HG03460 (cell line): ENCODE measurements around the gene ABI1.

Experiments used
- ATAC-seq: cut with Tn5 transposase; IDR thresholded peaks from one replicate; pipeline ENCODE4 v1.9.1; 2021; ENCODE audit not compliant: unreplicated experiment

The ABI1 gene

GRCh38 chr10:26855186-26855585 lies 5.6 kb downstream of the ABI1 start:
- no peak for ATAC-seq

- no peak for ATAC-seq
Observed at GRCh38 chr10:26854524-26854923, 6.2 kb downstream of the ABI1 start.

GRCh38 chr10:26844396-26844975 lies 16.3 kb downstream of the ABI1 start:
- ATAC-seq = no peak

DNA sequence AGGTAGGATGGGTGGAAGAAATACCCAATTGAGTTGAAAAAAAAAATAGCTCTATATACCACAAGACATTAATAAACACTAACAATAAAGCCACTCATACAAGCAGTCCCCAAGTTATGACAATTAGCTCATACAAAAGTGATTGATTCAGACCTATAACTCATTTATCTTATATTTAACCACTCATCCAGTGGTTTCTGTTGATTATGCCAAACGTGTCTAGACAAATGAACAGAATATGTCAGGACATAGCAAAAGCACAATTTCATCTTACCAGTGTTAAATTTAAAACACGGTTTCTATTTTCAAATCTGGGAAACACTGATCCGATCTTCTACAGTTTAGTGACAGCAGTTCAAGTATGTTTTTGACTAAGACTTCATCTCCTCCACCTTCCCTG lies 17.0 kb downstream of the ABI1 start:
- no peak for ATAC-seq

- ATAC-seq = no peak
Observed at GRCh38 chr10:26841733-26842317, 18.9 kb downstream of the ABI1 start.

DNA sequence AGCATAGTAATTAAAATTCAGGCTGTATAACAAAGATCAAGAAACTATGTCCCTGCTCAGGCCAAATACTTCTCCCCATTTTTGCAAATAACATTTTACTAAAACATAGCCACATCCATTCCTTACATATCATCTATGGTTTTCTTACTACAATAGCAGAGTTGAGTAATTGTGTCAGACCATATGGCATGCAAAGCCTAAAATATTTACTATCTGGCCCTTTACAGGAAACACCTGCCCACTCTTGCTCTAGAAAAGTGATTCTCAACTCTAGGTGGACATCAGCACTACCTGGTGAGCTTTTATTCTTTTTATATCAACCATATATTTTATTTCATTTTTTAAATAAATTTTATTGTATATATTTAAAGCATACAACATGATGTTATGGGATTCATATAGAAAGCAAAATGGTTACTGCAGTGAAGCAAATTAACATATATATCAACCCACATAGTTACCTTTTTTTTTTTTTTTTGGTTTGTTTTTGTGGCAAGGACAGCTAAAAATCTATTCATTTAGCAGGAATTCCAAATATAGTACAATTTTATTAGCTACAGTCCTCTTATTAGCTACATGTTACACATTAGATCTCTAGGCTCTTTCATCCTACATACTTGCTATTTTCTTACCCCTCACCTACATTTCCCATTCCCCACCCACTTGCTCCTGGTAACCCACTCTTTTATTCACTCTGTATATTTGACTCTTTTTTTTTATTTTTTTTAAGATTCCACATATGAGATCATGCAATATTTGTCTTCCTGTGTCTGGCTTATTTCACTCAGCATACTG lies 19.6 kb downstream of the ABI1 start:
- ATAC-seq = peak; percentile 60

DNA sequence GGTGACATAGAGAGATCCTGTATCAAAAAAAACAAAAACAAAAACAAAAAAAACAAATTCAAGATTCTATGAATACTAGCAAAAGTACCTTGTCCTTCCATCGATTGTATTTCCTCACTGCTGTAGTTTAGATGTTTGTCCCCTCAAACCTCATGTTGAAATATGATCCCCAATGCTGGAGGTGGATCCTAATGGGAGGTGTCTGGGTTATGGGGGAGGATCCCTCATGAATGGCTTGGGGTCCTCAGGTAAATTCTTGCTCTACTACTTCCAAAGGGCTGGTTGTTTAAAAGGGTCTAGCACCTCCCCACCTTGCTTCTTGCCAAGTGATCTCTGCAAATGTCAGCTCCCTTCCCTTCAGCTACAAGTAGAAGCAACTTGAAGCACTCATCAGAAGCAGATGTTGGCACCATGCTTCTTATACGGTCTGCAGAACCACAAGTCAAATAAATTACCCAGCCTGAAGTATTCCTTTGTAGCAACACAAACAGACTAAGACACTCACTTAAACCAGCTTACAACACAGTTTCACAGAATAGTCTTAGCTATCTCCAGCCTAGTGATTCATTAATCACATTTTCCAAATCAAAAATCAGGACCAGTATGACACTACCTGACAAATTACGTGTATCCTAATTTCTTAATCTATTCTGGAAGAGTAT lies 20.7 kb downstream of the ABI1 start:
- no peak for ATAC-seq

GRCh38 chr10:26837139-26837538 lies 23.6 kb downstream of the ABI1 start:
- no peak for ATAC-seq

GRCh38 chr10:26835025-26835424 lies 25.7 kb downstream of the ABI1 start:
- ATAC-seq = no peak

- ATAC-seq = no peak
Observed at GRCh38 chr10:26832960-26833359, 27.8 kb downstream of the ABI1 start.

DNA sequence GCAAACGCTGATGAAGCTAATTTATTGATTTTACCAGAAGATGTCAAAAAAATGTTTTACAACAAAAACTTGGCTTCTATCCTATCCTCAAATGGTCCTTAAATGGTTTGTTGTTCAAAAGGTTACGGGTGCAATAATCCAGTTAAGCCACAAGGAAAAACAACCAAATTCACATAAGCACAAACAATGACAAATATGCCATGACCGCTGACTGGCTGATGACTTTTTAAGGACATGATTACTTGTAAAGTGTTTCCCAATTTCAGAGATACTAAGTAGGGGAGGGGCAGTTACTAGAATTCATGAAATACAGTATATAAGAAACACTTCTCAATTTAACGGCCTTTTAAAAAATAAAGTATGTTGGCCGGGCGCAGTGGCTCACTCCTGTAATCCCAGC lies 28.8 kb downstream of the ABI1 start:
- ATAC-seq = no peak

DNA sequence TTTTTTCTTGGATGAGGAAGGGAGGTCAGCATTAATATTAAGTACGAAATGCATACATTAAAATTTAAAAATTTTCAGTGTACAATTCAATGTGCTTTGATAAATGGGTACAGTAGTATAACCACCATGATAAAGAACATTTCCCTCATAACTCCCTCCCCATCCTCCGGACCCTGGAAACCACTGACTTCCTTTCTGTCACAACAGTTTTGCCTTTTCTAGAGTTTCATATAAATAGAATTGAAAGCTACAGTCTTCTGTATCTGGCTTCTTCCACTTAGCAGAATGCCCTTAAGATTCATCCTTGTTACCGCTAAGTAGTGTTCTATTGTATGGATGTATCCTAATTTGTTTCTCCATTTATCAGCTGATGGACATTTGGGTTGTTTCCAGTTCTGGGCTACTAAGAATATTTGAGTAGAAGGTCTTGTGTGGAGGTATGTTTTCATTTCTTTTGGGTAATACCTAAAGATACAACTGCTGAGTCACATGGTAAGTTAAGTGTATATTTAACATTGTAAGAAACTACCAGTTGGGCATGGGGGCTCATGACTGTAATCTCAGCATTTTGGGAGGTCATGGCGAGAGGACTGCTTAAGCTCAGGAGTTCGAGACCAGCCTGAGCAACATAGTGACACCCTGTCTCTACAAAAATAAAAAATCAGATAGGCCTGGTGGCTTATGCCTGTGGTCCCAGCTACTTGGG lies 30.8 kb downstream of the ABI1 start:
- ATAC-seq = no peak

GRCh38 chr10:26824015-26824690 lies 36.6 kb downstream of the ABI1 start:
- no peak for ATAC-seq

- no peak for ATAC-seq
Observed at GRCh38 chr10:26821699-26822570, 38.8 kb downstream of the ABI1 start.

DNA sequence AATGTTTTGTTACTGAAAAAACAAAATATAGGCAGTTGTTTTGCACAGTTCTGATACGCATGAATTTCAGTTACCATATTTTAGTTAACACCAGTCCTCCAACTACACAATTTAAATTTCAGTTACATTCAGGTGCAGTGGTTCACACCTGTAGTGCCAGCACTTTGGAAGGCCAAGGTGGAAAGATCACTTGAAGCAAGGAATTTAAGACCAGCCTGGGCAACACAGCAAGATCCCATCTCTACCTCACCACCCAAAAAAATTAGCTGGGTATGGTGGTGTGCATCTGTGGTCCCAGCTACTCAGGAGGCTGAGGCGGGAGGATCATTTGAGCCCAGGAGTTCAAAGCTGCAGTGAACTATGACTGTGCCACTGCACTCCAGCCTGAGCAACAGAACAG lies 45.3 kb downstream of the ABI1 start:
- no peak for ATAC-seq

DNA sequence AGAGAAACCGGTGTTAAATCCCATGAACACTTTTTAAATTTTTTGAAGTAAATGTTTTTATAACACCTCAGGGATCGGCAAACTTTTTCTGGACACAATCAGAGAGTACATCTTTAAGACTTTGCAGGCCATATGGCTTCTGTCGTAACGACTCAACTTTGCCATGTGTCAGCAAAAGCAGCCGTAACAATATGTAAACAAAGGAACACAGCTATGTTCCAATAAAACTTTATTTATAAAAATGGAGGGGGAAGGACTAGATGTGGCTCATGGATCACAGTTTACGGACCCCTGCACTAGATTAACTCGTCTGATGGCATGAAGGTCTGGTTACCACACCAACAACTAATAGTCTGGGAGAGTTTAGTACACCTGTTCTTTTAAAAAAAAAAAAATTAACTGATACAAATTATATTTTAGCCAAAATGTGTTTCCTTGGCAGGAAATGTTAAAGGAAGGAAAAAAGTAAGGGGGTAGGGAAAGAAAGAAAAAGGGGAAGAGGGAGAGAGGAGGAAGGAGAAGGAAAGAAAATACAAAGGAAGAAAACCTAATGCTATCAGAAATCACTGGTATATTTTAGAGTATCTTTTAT lies 50.2 kb downstream of the ABI1 start:
- ATAC-seq = no peak

DNA sequence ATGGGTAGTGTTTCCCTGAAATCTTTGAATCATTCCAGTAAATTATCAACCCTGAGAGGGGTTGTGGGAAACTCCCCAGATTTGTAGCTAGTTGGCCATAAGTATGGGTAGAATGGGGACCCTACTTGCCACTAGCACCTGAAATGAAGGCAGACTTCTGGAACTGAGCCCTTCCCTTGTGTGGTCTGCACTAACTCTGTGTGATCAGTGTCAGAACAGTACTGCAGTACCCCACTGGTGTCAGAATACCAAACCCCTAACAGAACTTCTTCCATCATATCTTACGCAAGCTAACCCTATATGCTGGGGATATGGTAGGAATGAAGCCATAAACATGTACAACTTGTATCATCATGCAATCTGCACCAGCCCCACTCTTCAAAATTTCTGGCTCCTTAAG lies 50.8 kb downstream of the ABI1 start:
- no peak for ATAC-seq

- no peak for ATAC-seq
Observed at GRCh38 chr10:26807532-26807931, 53.2 kb downstream of the ABI1 start.

GRCh38 chr10:26806557-26806956 lies 54.2 kb downstream of the ABI1 start:
- ATAC-seq = no peak
